ENCODE measurements around the gene TMPRSS7. TPM values are rescaled to one million over a fixed set of nuclear protein-coding genes. Genes with fewer than 3 reads are reported as not detected.

Gene TMPRSS7
- total RNA-seq, 4 donors from 2014 or later: not detected

DNA sequence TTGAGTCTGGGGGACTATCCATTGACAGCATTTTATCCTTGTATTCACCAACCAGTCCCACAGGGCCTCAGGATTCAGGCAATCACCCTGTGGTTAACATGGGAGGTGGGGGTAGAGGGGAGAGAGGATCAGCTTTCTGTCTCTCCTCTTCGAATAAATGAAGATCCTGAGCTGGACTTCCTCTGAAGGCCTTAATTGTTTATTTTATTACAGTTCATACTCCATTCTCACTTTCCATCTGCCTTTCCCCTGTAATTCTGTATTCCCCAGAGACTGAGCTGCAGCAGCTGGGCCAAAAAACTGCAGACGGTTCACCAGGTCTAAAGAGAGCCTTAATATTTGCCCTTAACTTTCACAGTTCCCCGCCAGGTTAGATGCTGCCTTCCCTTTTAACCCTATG is 23.9 kb upstream of the TMPRSS7 start:
- H3K27me3 ChIP-seq: no peaks in the 10 kb centered on the region
- H3K4me1 ChIP-seq: no peaks in the 10 kb centered on the region
- no peak for TF ChIP-seq POLR2A (IDR thresholded peaks at IDR 0.05)
- TF ChIP-seq, protein P1, sequence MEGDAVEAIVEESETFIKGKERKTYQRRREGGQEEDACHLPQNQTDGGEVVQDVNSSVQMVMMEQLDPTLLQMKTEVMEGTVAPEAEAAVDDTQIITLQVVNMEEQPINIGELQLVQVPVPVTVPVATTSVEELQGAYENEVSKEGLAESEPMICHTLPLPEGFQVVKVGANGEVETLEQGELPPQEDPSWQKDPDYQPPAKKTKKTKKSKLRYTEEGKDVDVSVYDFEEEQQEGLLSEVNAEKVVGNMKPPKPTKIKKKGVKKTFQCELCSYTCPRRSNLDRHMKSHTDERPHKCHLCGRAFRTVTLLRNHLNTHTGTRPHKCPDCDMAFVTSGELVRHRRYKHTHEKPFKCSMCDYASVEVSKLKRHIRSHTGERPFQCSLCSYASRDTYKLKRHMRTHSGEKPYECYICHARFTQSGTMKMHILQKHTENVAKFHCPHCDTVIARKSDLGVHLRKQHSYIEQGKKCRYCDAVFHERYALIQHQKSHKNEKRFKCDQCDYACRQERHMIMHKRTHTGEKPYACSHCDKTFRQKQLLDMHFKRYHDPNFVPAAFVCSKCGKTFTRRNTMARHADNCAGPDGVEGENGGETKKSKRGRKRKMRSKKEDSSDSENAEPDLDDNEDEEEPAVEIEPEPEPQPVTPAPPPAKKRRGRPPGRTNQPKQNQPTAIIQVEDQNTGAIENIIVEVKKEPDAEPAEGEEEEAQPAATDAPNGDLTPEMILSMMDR (IDR thresholded peaks at IDR 0.05): no peak
- no peak overlapping the region for H3K27ac ChIP-seq
- DNase-seq: no peak
- no peaks in the 10 kb centered on the region for H3K9me3 ChIP-seq
- no peaks in the 10 kb centered on the region for H3K36me3 ChIP-seq
- H3K4me3 ChIP-seq: no peak overlapping the region

DNA sequence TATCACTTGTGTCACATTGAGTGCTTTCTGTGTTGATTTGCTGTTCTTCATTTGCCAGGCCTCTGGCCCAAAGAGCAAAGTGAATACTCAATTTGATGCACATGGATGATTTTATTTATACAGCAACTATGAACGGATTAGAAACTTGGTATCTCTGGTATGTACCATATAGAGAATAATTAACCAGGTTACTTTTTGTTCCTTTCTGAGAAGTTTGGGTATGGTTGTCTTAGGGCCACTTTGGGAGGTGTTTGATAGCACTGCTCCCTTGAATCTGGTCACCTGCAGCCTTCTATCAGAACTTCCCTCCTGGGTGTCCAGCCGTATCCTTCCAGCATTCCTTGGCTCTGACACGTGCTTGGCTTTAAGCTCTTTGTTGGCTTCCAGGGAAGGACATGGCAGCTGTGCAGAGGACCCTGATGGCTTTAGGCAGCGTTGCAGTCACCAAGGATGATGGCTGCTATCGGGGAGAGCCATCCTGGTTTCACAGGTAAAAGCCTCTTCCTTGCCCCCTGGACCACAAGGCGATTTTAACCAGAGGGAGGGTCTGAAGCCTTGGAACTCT is 23.1 kb upstream of the TMPRSS7 start:
- Histone ChIP-seq H3K36me3 (no peaks in the 10 kb centered on the region), H3K4me1 (no peaks in the 10 kb centered on the region), H3K27ac (no peak overlapping the region), H3K27me3 (no peaks in the 10 kb centered on the region), H3K9me3 (no peaks in the 10 kb centered on the region), H3K4me3 (no peak overlapping the region)
- DNase-seq: no peak
- TF ChIP-seq, protein P1 (IDR thresholded peaks at IDR 0.05): no peak
- no peak for TF ChIP-seq POLR2A (IDR thresholded peaks at IDR 0.05)

GRCh38 chr3:112012205-112012992 is 22.1 kb upstream of the TMPRSS7 start:
- Histone ChIP-seq H3K27me3 (no peaks in the 10 kb centered on the region), H3K9me3 (no peaks in the 10 kb centered on the region), H3K4me3 (no peak overlapping the region), H3K27ac (no peak overlapping the region), H3K4me1 (no peaks in the 10 kb centered on the region), H3K36me3 (no peaks in the 10 kb centered on the region)
- no peak for TF ChIP-seq POLR2A (IDR thresholded peaks at IDR 0.05)
- TF ChIP-seq, protein P1 (IDR thresholded peaks at IDR 0.05): no peak
- DNase-seq: no peak

DNA sequence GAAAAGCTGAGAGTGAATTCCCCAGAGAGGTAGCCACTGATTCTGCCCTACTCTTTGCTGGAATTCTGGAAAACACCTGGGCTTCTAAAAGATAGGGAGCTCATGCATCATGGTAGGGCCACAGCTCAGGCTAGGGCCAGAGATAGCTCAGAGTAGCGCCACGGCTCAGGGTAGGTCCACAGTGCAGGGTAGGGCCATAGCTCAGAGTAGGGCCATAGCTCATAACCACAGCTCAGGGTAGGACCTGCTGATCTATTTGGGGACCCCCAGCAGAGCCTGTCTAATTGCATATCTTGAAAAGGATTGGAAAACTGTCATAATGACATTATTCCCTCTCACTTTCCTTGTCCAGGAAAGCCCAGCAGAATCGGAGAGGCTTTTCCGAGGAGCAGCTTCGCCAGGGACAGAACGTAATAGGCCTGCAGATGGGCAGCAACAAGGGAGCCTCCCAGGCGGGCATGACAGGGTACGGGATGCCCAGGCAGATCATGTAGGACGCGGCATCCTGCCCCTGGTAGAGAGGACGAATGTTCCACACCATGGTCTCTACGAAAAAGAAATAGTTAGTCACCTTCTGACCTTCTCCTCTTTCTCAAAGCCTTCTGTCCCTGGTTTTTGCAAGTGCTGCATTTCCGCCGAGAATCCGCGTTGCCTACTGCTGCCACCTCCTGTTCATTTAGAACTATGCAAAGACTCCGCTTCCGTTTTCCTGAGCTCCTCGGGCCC is 21.3 kb upstream of the TMPRSS7 start:
- no peak overlapping the region for H3K4me3 ChIP-seq
- H3K27ac ChIP-seq: no peak overlapping the region

GRCh38 chr3:112013784-112014143 is 20.8 kb upstream of the TMPRSS7 start:
- Histone ChIP-seq H3K27me3 (no peaks in the 10 kb centered on the region), H3K4me3 (no peak overlapping the region), H3K4me1 (no peaks in the 10 kb centered on the region), H3K9me3 (no peaks in the 10 kb centered on the region), H3K36me3 (no peaks in the 10 kb centered on the region), H3K27ac (no peak overlapping the region)
- DNase-seq: no peak
- no peak for TF ChIP-seq POLR2A (IDR thresholded peaks at IDR 0.05)
- TF ChIP-seq, protein P1 (IDR thresholded peaks at IDR 0.05): no peak

More for the DNA sequence above, 21.3 kb upstream of the TMPRSS7 start:
- H3K36me3 ChIP-seq: no peaks in the 10 kb centered on the region
- H3K9me3 ChIP-seq: no peaks in the 10 kb centered on the region
- no peaks in the 10 kb centered on the region for H3K27me3 ChIP-seq
- no peaks in the 10 kb centered on the region for H3K4me1 ChIP-seq
- TF ChIP-seq, protein P1 (IDR thresholded peaks at IDR 0.05): peak in 5 of 6 experiments; percentile 23 to 76 (median 64)
- no peak for TF ChIP-seq POLR2A (IDR thresholded peaks at IDR 0.05)
- peak; percentile 55 to 80 (median 56) for DNase-seq

Measured in Peyer's patch (tissue), 4 donors.